Astrocyte of the spinal cord (primary cell): Measurements from ENCODE around the gene HOXA9.

Experiments
- DNase-seq: peaks from one replicate; pipeline ENCODE4 v3.0.0; 2011; ENCODE audit warnings: low read depth, low spot score
- H3K4me3 ChIP-seq: 2 replicates; pipeline ENCODE4 v1.5.1; 2011; ENCODE audit warnings: low read depth, mild to moderate bottlenecking, low read length, moderate library complexity
- in situ Hi-C: cut with HindIII; loops from 2 replicates; pipeline ENCODE4 v1.10.0; 2017; ENCODE audit warnings: low sequenced_read_pairs
- TF ChIP-seq, protein P1 (sequence below): IDR thresholded peaks from 2 replicates; pipeline ENCODE4 v1.5.1; 2012; ENCODE audit warnings: low read depth, mild to moderate bottlenecking, low read length, inconsistent platforms

Gene HOXA9

GRCh38 chr7:27166531-27167505, 1.5 kb upstream of the HOXA9 start:
- H3K4me3 ChIP-seq = no peak overlapping the region
- in situ Hi-C loops = loop anchor here (25.0 kb wide), 1 partner anchor 780 kb away; no protein-coding TSS in a partner anchor
- no peak for DNase-seq
- TF ChIP-seq, protein P1, sequence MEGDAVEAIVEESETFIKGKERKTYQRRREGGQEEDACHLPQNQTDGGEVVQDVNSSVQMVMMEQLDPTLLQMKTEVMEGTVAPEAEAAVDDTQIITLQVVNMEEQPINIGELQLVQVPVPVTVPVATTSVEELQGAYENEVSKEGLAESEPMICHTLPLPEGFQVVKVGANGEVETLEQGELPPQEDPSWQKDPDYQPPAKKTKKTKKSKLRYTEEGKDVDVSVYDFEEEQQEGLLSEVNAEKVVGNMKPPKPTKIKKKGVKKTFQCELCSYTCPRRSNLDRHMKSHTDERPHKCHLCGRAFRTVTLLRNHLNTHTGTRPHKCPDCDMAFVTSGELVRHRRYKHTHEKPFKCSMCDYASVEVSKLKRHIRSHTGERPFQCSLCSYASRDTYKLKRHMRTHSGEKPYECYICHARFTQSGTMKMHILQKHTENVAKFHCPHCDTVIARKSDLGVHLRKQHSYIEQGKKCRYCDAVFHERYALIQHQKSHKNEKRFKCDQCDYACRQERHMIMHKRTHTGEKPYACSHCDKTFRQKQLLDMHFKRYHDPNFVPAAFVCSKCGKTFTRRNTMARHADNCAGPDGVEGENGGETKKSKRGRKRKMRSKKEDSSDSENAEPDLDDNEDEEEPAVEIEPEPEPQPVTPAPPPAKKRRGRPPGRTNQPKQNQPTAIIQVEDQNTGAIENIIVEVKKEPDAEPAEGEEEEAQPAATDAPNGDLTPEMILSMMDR = no peak

GRCh38 chr7:27165996-27166530, 726 bp upstream of the HOXA9 start:
- in situ Hi-C loops = loop anchor here (25.0 kb wide), 1 partner anchor 779 kb away; no protein-coding TSS in a partner anchor
- no peak for DNase-seq
- peak overlapping the region; percentile 47 for H3K4me3 ChIP-seq
- TF ChIP-seq, protein P1 = no peak

GRCh38 chr7:27164367-27165088, 809 bp downstream of the HOXA9 start:
- TF ChIP-seq, protein P1 = no peak
- in situ Hi-C loops = loop anchor here (25.0 kb wide), 1 partner anchor 777 kb away; no protein-coding TSS in a partner anchor
- DNase-seq = no peak
- H3K4me3 ChIP-seq = peak overlapping the region; percentile 47

DNA sequence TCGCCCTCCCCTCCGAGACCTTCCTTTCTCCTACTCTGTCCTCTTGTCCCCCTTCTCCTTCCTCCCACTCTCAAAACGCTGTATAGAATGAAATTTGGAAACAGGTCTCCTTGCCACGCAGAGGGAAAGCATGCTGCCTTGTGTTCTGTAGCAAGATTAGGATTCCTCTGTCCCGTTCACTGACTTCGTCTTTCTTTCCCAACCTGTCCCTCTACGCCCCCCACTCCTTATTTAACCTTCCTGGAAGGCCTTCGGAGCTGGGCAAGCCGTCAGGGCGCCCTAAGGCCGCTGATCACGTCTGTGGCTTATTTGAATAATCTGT, 1.3 kb downstream of the HOXA9 start:
- in situ Hi-C loops = loop anchor here (25.0 kb wide), 1 partner anchor 777 kb away; no protein-coding TSS in a partner anchor
- peak overlapping the region; percentile 47 for H3K4me3 ChIP-seq
- TF ChIP-seq, protein P1 = no peak
- no peak for DNase-seq

- in situ Hi-C loops = loop anchor here (25.0 kb wide), 1 partner anchor 776 kb away; no protein-coding TSS in a partner anchor
- TF ChIP-seq, protein P1 = no peak
- no peak for DNase-seq
- H3K4me3 ChIP-seq = peak overlapping the region; percentile 47
Measured at GRCh38 chr7:27163288-27164044, 1.9 kb downstream of the HOXA9 start.
